K562 (cell line): Measurements from ENCODE around the gene PARS2. TPM values are rescaled to one million over a fixed set of nuclear protein-coding genes. Genes with fewer than 3 reads are reported as not detected.

Source experiments
- EGR1 ChIP-seq: fragments of 450-650 bp; conservative IDR thresholded peaks from 2 replicates; pipeline ENCODE4 v1.6.1; 2017; ENCODE audit warnings: mild to moderate bottlenecking
- EP400 ChIP-seq: fragments of 450-650 bp; IDR thresholded peaks from 2 replicates; pipeline ENCODE4 v1.6.1; 2017; ENCODE audit warnings: antibody characterized with exemption, mild to moderate bottlenecking, moderate library complexity
- MAFG ChIP-seq: fragments of 450-650 bp; conservative IDR thresholded peaks from 2 replicates; pipeline ENCODE4 v1.6.1; 2016; ENCODE audit warnings: missing genetic modification characterization, missing compliant biosample characterization
- NRF1 ChIP-seq, 2 experiments: fragments of 450-650 bp; IDR thresholded peaks in 1 of 2; conservative IDR thresholded peaks in 1 of 2; 2 replicates each; pipeline ENCODE4 v1.6.1; 2014; ENCODE audit warnings: mild to moderate bottlenecking in 2 of 2
- PHTF2 ChIP-seq: fragments of 250-450 bp; sonication (Bioruptor Pico); IDR thresholded peaks from 2 replicates; pipeline ENCODE4 v1.5.0; 2021; ENCODE audit warnings: mild to moderate bottlenecking
- REST ChIP-seq, 2 experiments: fragments of 450-650 bp; formaldehyde crosslinking in 1 of 2; IDR thresholded peaks; 2 replicates each; pipeline versions ENCODE4 v1.4.0 to v1.6.1; 2014 to 2020; ENCODE audit warnings: mild to moderate bottlenecking in 2 of 2, borderline replicate concordance in 1 of 2, low read depth in 1 of 2
- RNF2 ChIP-seq: sonication (generic); IDR thresholded peaks from 2 replicates; pipeline ENCODE4 v1.6.1; 2016
- polyA plus RNA-seq, 8 experiments: library from polyadenylated mRNA; depleted of rRNA in 4 of 8; stranded (reverse) in 5 of 8; unstranded in 3 of 8; fragments of >200 nt; fragmentation: Nextera tagmentation in 2 of 8; fragmentation: Illumina TruSeq in 1 of 8; extraction: Ambion mirVana in 2 of 8; extraction: Trizol in 1 of 8; gene quantifications; 2 replicates each; pipeline versions ENCODE4 v1.2.1 to v1.2.3, GENCODE V29; 2011 to 2014; ENCODE audit warnings: inconsistent platforms in 1 of 8, missing spikeins in 1 of 8
- total RNA-seq, 7 experiments: library from RNA; depleted of rRNA in 6 of 7; stranded (reverse); fragments of >200 nt in 6 of 7; fragmentation: Illumina TruSeq in 2 of 7; extraction: Trizol in 2 of 7; gene quantifications; 2 replicates each; pipeline versions ENCODE4 v1.2.1 to v1.2.3, GENCODE V29; 2011 to 2021; ENCODE audit warnings: low replicate concordance in 1 of 7
- TF ChIP-seq, protein P1 (sequence below), 2 experiments: fragments of 450-650 bp in 1 of 2; sonication (generic) in 1 of 2; formaldehyde crosslinking in 1 of 2; IDR thresholded peaks; 2 replicates each; pipeline versions ENCODE4 v1.7.1 to v1.9.0; 2016 to 2022; ENCODE audit warnings: inconsistent platforms in 1 of 2, mild to moderate bottlenecking in 1 of 2, missing genetic modification reagents in 1 of 2

PARS2 gene
- total and polyA plus RNA-seq, 9 of the 15 experiments (the other 6 are each of a cell fraction or from before 2014, with no cell fraction given), result 6.3 to 12.4 (median 7.9) TPM

GRCh38 chr1:54800899-54801759, 36.8 kb upstream of the PARS2 start, which contains the start of gene TTC22 (continued):
- TF ChIP-seq, protein P1, sequence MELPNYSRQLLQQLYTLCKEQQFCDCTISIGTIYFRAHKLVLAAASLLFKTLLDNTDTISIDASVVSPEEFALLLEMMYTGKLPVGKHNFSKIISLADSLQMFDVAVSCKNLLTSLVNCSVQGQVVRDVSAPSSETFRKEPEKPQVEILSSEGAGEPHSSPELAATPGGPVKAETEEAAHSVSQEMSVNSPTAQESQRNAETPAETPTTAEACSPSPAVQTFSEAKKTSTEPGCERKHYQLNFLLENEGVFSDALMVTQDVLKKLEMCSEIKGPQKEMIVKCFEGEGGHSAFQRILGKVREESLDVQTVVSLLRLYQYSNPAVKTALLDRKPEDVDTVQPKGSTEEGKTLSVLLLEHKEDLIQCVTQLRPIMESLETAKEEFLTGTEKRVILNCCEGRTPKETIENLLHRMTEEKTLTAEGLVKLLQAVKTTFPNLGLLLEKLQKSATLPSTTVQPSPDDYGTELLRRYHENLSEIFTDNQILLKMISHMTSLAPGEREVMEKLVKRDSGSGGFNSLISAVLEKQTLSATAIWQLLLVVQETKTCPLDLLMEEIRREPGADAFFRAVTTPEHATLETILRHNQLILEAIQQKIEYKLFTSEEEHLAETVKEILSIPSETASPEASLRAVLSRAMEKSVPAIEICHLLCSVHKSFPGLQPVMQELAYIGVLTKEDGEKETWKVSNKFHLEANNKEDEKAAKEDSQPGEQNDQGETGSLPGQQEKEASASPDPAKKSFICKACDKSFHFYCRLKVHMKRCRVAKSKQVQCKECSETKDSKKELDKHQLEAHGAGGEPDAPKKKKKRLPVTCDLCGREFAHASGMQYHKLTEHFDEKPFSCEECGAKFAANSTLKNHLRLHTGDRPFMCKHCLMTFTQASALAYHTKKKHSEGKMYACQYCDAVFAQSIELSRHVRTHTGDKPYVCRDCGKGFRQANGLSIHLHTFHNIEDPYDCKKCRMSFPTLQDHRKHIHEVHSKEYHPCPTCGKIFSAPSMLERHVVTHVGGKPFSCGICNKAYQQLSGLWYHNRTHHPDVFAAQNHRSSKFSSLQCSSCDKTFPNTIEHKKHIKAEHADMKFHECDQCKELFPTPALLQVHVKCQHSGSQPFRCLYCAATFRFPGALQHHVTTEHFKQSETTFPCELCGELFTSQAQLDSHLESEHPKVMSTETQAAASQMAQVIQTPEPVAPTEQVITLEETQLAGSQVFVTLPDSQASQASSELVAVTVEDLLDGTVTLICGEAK (IDR thresholded peaks at IDR 0.05), result no peak
- TF ChIP-seq, protein P1 (CRISPR knock-in tag; IDR thresholded peaks at IDR 0.05), result no peak
- TF ChIP-seq EGR1 (no peak), EP400 (no peak), PHTF2 (CRISPR knock-in tag) (no peak), RNF2 (no peak), REST (IDR thresholded peaks at IDR 0.05; ENCODE audit: borderline replicate concordance) (peak; percentile 7; the same call in 1 of the 2 replicates), REST (CRISPR knock-in tag; IDR thresholded peaks at IDR 0.05; ENCODE audit: low read depth) (no peak), NRF1 (conservative IDR thresholded peaks at IDR 0.05 in 1 of 2, IDR thresholded peaks at IDR 0.05 in 1 of 2) (0 out of 4 replicates have a peak, but pooled peaks of 1 of the 2 experiments have one; percentile 15), MAFG (tag) (peak; percentile 74)
